Ammon's horn (tissue), 1 donor: Measurements from ENCODE around the gene RIBC2.
"Not testable (repeated sequence)": the region's sequence is repeated elsewhere in the genome, so short reads cannot be mapped to it uniquely, and the experiment has no call there.

Source experiments
- DNase-seq: peaks from one replicate; pipeline ENCODE4 v3.0.0-alpha.2; 2016; ENCODE audit warnings: low spot score

Gene RIBC2, protein sequence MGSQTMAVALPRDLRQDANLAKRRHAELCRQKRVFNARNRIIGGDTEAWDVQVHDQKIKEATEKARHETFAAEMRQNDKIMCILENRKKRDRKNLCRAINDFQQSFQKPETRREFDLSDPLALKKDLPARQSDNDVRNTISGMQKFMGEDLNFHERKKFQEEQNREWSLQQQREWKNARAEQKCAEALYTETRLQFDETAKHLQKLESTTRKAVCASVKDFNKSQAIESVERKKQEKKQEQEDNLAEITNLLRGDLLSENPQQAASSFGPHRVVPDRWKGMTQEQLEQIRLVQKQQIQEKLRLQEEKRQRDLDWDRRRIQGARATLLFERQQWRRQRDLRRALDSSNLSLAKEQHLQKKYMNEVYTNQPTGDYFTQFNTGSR

DNA sequence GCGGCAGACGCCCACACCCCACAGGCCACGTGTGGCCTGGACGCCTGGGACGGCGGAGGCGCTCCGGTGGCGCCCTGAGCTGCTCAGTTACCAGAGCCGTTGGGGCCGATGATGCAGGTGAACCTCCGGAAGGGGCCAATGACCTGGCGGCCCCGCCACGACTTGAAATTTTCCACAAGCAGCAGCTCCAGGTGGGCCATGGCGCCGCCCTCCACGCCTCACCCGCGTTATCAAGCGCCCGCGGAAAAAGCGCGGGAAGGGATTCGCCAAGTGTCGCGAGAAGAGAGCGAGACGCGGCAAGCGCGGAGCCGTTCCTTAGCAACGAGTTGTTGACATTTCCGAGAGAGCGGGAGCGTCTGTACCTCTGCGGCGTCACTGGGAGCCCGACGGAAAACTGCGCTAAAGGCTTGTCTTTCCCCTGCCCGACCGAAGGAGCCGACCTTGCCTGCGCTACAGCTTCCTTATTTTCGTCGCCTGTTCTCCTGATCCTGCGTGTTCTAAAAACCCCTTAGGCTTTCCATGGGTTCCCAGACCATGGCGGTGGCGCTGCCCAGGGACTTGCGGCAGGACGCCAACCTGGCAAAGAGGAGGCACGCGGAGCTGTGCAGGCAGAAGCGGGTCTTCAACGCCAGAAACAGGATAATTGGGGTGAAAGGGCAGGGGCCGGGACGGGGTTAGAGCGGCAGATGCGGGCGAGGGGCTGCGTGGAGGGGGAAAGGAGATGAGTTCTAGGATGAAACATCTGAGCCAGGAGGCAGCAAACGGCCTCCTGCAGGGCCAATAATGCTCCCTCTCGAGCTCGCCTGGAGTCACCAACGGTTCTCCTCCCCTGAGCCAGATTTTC is at the start of gene RIBC2, which contains the start of gene SMC1B:
Gene RIBC2, plus strand, starts transcription at position 326 of the 844 bp plus-strand sequence. Its CDS starts 194 bp downstream, at position 520.
Gene SMC1B, minus strand, starts transcription at position 232 of the 844 bp plus-strand sequence. Its CDS starts 32 bp downstream, at position 200.
- DNase-seq = peak; percentile 73

DNA sequence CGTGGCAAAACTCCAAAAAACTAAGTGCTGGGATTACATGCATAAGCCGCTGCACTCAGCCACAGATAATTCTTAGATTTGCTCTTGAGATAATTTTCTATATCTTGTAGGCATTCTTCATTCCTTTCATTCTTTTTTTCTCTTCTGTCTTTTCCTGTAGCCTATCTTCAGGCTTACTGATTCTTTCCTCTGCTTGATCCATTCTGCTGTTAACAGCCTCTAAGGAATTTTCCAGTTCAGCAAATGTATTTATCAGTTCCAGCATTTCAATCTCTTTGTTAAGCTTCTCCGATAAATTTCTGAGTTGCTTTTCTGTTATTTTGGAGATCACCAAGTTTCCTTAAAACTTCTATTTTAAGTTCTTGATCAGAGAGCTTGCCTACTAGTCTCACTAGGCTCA is 46.8 kb upstream of the RIBC2 start:
- DNase-seq = no peak

DNA sequence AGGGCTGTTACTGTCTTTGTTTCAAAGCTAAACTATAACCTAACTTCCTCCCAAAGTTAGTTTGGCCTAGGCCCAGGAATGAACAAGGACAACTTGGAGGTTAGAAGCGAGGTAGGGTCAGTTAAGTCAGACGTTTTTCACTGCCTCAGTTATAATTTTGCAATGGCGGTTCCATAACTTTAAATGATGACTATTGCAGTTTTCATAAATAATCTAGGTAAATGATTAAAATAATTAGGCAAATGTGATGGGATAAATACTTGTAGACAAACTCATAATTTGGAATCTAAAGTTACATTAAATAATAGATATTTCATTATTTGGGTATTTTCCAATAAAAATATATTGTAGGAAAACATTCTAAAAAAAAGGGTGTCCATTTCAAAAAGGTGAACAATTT is 39.9 kb upstream of the RIBC2 start:
- not testable (repeated sequence) for DNase-seq

DNA sequence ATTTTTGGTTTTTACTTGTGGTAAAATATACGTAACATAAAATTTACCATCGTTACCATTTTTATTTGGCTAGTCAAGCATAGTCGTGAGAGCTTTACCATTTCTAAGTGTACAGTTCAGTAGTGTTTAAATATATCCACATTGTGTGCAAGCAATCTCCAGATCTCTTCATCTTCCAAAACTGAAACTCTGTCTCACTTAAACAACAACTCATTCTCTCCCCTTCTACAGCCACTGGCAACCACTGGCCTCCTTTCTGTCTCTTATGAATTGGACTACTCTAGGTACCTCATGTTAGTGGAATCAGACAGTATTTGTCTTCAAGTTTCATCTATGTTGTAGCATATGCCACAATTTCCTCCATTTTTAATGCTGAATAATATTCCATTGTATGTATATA is 37.5 kb upstream of the RIBC2 start:
- DNase-seq = no peak

DNA sequence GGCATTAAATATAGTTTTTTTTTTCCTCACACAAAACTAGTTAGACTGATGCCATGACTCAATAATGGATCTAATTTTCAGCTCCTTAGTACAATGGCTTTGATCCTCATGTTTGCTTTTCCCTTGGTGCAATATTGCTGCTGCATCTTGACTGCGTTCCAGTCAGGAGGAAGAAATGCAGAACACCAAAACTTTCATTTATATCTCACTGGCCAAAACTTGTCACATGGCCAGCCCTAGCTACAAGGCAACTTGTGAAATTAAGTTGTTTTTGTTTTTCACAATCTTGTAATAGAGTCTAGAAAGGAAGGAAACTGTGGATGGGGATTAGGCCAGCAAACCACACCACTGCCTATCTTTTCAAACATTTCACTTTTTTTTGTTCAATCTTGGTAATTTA is 36.8 kb upstream of the RIBC2 start:
- peak; percentile 14 for DNase-seq

DNA sequence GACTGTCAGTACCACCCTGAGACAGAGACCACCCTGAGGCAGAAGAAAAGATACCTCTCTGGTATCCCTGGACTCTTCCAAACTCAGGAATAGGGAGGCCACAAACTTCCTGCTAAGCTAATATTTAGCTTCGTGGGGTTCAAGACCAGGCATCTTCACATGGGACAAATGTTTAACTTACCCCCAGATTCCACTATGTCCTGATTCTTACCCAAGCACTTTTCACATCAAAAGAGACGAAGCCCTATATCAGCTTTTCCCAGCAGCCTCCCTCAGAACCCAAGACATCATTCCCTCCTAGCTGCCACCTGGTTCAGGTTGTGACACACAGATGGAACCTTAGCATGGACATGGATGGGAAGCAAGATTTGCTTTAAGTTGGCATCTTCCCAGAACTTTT is 32.1 kb upstream of the RIBC2 start:
- no peak for DNase-seq

DNA sequence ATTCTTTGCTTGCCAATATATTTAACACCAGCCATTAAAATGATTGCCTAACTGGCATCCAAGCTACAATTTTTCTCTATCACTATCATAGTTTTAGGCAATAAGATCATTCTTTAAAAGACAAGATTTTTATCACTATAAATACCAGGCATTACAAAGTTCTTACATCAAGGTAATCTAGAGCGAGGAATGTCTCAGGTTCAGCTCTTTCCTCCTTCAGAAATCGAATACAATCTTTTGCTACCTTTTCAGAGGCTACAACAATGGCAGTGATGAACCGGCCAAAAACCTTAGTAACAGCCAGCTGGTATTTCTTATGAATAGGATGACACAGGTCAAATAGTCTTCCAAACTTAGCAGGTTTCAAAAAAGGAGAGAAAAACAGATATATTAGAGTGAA is 23.9 kb upstream of the RIBC2 start:
- DNase-seq = no peak

DNA sequence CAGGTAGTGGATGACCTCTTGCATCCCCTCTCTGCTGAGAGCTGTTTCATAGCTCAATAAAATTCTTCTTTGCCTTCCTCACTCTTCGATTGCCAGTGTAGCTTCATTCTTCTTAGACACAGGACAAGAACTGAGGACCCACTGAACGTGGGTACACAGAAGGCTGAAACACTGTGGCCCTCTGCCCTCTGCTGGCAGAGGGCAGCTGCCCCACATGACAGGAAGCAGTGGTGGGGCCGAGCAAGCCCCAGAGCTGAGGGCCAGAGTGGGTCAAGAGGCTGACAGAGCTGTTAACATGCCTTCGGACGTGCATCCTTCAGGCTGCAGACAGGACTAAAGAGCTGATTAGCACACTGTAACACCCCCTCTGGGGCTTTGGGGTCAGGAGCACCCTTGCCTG is 15.7 kb upstream of the RIBC2 start:
- DNase-seq = no peak

DNA sequence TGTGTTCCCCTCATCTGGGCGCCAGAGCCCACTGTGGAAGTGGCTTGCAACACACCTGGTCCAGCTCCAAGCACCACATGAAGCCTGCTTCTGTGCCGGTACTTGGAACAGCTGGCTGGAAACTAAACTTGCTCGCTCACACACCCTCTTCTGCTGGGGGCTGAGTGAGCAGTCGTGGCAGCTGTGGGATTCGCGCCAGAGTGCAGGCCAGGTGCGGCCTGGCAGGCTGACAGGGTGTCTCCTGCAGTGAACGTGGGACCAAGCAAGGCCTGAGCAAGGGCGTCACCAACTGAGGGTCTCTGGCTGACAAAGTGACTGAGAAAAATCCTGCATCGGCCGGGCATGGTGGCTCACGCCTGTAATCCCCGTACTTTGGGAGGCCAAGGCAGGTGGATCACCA is 15.3 kb upstream of the RIBC2 start:
- DNase-seq = no peak

DNA sequence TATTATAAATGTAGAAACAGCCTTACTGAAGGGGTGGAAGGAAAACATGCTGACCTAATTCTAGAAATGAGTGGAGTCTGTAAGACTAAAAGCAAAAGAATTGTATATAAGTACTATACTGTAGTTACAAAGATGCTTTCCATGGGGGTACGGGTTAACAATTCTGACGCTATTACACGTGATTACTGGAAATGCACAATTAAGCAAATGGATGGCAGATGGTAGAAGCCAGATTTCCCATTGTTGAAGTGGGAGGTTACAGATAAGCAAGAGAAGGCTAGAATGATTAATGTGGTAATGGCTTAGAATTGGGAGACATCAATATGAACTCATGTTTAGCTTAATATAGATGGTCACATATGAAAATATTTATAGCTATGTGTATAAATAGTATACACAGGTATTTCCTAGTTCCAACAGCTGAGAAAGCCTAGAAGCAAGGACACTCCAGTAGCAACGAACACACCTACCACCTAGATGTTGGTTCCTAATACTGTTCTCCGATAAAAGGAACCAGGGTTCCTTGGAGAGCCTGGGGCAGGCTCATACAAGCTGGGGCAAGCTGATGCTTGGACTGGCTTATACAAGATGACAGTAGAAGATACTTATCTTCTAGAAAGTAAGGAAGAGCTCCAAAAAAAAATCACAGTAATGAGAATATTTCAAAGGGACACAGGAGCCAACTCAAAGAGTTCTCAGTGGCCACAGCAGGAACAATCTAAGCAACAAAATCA is 13.6 kb upstream of the RIBC2 start:
- no peak for DNase-seq

DNA sequence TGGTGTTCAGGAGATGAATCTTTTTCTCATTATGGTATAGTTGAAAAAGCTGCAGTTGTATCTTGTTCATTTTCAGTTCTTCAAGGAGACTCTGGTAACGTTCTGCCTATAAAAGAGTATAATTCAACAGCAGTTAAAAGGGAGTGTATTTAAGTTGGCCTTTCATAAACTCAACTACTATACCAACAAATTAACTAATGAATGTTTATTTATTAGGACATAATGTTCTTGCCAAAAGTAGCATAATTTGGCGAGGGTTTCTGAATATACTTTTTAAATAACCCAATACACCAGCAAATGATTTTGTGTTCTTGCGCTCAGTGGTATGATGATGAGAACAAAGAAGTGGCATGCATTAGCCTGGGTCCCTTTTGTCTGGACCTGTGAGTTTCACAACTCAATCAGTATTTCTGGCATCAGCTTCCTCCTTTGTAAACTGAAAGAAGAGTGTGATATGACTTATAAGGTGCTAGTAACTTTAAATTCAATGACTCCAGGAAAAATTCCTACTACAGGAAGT is 11.0 kb upstream of the RIBC2 start:
- no peak for DNase-seq

DNA sequence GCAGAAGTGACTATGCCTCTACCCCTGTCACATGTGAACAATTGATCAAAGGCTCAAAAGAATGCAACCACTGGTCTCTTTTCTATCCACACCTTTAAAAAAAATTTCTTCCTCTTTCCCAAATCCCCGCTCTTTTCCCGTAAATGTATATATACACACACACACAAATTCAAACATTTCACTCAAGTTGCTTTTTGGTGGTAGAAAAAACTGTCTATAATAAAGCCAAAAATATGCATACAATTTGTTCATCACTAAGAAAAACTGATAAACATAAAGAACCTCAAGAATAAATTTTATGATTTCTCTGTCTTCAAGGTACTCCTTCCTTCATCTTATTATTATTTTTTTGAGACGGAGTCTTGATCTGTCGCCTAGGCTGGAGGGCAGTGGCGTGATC is 5.7 kb upstream of the RIBC2 start:
- DNase-seq = no peak

DNA sequence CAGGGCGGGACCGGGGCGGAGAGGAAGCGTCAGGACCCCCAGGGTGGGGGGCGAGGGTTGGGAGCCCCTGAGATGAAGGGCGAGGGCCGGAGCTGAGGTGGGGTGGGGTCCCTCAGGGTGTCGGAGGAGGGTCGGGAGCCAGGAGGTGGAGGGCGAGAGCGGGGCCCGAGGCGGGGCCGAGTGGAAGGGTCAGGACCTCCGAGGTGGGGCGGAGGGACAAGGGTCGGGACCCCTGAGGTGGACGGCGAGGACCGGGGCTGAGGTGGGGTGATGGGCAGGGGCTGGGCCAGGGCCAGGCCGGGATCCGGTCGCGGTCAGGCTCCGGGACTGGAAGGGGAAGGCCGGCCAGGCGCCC is 503 bp upstream of the RIBC2 start:
- DNase-seq = no peak

DNA sequence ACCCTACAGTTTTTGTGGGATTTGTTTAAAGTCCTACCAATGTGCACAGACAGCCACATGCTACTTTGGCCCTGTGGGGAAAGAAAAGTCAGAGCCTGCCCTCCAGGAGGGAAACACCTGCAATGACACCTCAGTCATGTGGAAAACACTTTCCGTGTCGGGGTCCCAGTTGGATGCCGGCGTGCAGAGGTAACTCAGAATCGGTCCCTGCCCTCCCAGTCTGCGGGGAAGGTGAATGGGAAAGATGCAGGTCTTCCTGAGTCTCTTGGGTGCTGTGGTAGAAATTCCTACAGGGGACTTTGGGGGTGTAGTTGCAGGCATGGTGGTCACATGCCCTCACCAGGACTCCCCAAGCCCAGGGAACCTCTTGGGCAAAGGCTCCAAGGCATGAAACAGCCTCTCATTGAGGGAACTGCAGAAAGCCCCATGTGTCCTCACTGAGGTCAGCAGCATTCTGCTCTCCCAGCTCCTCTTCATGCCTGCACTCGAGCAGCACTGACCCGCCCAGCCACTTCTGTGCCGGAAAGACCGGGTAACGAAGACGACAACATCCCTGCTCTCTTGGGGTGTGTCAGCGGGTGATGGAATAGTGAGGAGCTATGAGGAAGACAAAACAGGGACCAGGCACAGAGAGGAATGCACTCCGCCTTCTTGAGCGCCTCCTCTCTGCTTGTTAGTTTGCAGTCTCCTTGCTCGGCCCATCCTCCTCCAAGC is 4.7 kb downstream of the RIBC2 start:
- DNase-seq = no peak

DNA sequence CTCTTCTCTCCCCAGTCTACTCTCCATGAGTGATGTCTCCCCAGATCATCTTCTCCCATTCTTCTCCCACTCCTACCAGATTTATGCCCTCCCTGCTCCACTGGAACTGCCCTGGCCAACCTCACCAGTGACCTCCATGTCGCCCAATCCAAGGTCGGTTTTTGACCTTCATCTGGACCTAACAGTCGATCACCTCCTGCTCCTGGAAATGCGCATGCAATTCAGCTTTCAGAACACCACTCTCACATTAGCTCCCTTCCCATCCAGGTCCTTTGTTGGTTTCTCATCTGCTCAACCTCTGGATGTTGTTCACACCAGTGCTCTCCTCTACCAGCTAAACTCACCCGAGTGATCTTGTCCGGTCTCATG is 5.3 kb downstream of the RIBC2 start:
- DNase-seq = no peak

DNA sequence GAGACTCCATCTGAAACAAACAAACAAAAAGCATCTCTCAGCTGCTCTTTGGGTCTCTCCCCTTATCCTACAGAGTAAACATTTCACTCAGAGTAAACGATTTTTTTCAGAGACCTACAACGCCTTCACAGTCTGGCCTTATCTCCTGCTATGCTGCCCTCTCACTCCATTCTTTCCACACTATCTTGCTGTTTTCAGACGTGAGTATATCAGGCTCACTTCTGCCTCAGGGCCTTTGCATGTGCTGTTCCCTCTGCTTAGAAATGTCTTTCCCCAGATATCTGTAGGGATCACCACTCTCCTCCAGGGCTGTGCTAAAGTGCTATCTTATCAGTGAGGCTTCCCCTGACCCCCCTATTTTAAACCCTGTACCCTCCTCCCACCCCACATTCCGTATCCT is 6.5 kb downstream of the RIBC2 start:
- DNase-seq = no peak

DNA sequence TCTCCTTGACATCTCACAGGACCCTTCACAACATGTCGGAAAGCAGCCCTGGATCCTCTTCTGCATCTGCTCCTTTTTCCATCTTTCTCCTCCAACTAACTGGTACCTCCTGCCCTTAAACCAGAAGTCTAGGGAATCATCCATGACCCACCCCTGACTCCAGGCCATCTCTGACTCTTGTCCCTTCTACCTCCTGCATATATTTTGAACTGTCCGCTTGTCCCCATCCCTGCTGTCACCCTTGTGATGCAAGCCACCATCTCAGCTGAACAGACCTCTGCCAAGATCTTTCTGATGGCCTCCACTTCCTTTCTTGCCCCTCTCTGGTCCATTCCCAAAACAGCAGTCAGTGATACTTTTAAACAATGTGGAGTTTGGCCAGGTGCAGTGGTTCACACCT is 7.0 kb downstream of the RIBC2 start:
- DNase-seq = no peak

DNA sequence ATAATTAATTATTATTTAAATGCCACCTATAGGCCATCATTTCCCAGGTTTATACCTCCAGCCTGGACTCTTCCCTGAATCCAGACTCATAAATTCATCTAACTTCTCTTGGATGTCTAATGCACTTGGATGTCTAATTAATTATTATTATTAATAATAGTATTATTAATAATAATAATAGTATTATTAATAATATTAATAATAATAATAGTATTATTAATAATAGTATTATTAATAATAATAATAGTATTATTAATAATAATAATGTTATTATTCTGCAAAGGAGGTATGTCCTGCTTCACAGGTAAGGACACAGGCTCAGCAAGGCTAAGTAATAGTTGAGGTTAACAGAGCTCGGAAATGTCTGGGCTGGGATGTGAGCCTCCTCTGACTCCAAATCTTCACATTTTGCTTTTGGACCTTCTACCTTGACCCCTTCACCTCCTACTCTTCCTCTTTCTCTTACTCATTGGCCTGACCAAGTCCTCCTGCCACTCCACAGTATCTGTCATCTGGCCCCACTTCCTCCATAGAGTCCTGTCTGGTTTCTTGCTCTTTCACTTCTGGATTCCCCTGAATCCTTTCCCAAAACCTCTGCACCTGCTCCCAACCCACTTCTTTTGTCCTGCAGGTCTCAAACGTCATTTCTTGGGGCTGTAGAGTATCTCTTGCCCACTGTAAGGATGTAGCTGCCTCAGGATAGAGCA is 8.0 kb downstream of the RIBC2 start:
- DNase-seq = no peak

DNA sequence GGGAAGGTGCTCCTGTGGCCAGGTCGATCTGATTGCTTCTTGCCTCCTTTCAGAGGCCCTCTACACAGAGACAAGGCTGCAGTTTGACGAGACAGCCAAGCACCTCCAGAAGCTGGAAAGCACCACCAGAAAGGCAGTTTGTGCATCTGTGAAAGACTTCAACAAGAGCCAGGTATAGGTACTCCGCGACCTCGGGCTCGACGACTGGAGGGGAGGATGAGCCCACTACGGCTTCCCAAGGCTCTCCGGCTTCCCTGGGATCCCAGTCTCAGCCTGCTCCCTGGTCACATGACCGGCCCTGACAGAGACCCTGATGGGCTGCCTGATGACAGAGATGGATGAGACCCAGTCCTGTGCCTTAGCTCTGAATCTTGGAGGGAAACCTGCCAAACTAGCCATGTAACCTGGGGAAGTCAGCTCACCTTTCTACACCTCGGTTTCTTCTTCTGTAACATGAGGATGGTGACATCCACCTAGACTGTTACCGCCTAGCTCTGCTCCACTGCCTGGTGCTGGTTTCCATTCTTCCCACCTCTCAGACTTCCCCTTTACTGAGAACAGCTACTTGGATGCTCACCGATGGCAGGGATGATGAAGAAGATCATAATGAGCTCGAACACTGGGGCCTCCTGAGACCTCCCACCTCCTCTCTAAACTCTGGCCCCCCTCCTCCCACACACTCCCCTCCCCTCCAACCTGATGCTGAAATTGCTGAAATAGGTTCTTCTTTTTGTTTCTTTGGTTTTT is 8.9 kb downstream of the RIBC2 start:
- no peak for DNase-seq

DNA sequence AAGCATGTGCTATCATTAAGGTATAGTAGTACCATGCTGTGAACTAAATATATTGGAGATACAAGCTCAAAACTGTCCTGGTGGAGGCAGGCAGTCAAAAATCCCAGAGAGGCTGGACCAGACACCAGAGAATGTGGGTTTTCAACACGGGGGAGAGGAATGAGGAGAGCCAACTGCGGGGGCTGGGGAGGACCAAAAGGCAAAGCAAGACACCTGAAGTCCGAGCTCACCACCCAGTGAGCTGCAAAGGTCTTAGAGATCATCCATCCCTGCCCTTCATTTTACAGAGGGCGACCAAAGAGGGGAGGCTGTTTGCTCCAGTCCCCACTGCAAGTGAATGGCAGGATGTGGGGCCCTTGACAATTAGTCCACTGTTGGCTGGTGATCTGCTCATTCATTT is 10.0 kb downstream of the RIBC2 start:
- no peak for DNase-seq
